H1 (cell line): ENCODE data around the gene TFCP2. TPM values are rescaled to one million over a fixed set of nuclear protein-coding genes. Genes with fewer than 3 reads are reported as not detected.

Experiments used
- CTCF ChIA-PET: fragments of 300-600 bp; sonication (Branson Sonifier 250); formaldehyde crosslinking; loops from one replicate; lab custom pipeline; 2021; ENCODE audit not compliant: partially characterized antibody; lab: Charles Lee
- POLR2A ChIA-PET: fragments of 300-600 bp; sonication (Branson Sonifier 250); formaldehyde crosslinking; loops from one replicate; lab custom pipeline; 2021; ENCODE audit warnings: inconsistent platforms; ENCODE audit not compliant: partially characterized antibody; lab: Charles Lee
- DNase-seq, 2 experiments: peaks; one replicate each; pipeline versions ENCODE4 v3.0.0 to v3.0.0-alpha.2; 2010 to 2022; ENCODE audit warnings: low spot score in 2 of 2, low read depth in 1 of 2, mixed read lengths in 1 of 2
- FAIRE-seq: peaks from 2 replicates; lab custom pipeline; 2011; peaks lifted over from hg19 to GRCh38; lab: Jason Lieb, UNC
- H2AFZ ChIP-seq: 2 replicates; pipeline ENCODE4 v1.8.1; 2012; ENCODE audit warnings: low read length, inconsistent platforms
- H2AK5ac ChIP-seq: 2 replicates; pipeline ENCODE4 v1.6.1; 2013; ENCODE audit warnings: low read depth, low read length
- H2BK120ac ChIP-seq: replicated peaks from 2 replicates; pipeline ENCODE3; 2013; ENCODE audit warnings: low read depth, low read length, inconsistent platforms
- H2BK12ac ChIP-seq: 2 replicates; pipeline ENCODE4 v1.6.1; 2013; ENCODE audit warnings: low read depth, low read length
- H2BK15ac ChIP-seq: 2 replicates; pipeline ENCODE4 v1.6.1; 2013; ENCODE audit warnings: low read length
- H2BK20ac ChIP-seq: 2 replicates; pipeline ENCODE4 v1.6.1; 2013; ENCODE audit warnings: low read length
- H2BK5ac ChIP-seq: 2 replicates; pipeline ENCODE4 v1.6.1; 2013; ENCODE audit warnings: low read depth, low read length
- H3K14ac ChIP-seq: 2 replicates; pipeline ENCODE4 v1.6.1; 2013; ENCODE audit warnings: inconsistent platforms; ENCODE audit not compliant: insufficient read length
- H3K18ac ChIP-seq: 2 replicates; pipeline ENCODE4 v1.6.1; 2013; ENCODE audit warnings: low read length; ENCODE audit errors: extremely low read depth
- H3K23ac ChIP-seq: 2 replicates; pipeline ENCODE4 v1.6.1; 2013; ENCODE audit warnings: inconsistent platforms; ENCODE audit not compliant: insufficient read length
- H3K23me2 ChIP-seq: 2 replicates; pipeline ENCODE4 v1.6.1; 2013; ENCODE audit warnings: low read depth, low read length
- H3K27ac ChIP-seq: 2 replicates; pipeline ENCODE4 v1.6.1; 2011; ENCODE audit warnings: low read depth, low read length, inconsistent platforms
- H3K27me3 ChIP-seq, 4 experiments: replicated peaks in 1 of 4; 1 replicate in 1 of 4; 2 replicates in 3 of 4; pipeline versions ENCODE4 v1.6.1 to v1.8.1; 2011 to 2013; ENCODE audit warnings: low read length in 3 of 4, mild to moderate bottlenecking in 3 of 4, inconsistent platforms in 2 of 4, mixed read lengths in 2 of 4, moderate library complexity in 1 of 4; ENCODE audit not compliant: control insufficient read depth in 3 of 4, insufficient read depth in 3 of 4; ENCODE audit errors: extremely low read depth in 1 of 4
- H3K36me3 ChIP-seq, 4 experiments: 2 replicates each; pipeline versions ENCODE4 v1.6.1 to v1.8.1; 2011 to 2013; ENCODE audit warnings: mild to moderate bottlenecking in 4 of 4, low read length in 3 of 4, moderate library complexity in 2 of 4, control low read depth in 1 of 4, inconsistent platforms in 1 of 4; ENCODE audit not compliant: insufficient read depth in 4 of 4, control insufficient read depth in 2 of 4
- H3K4ac ChIP-seq: replicated peaks from 2 replicates; pipeline ENCODE3; 2013; ENCODE audit warnings: low read length, low read depth, mixed read lengths, inconsistent platforms; ENCODE audit not compliant: insufficient read length
- H3K4me1 ChIP-seq, 4 experiments: replicated peaks in 1 of 4; 1 replicate in 1 of 4; 2 replicates in 3 of 4; pipeline versions ENCODE4 v1.6.1 to v1.8.1; 2011 to 2013; ENCODE audit warnings: low read length in 3 of 4, inconsistent platforms in 2 of 4, mixed read lengths in 1 of 4; ENCODE audit not compliant: insufficient read depth in 4 of 4, control insufficient read depth in 3 of 4
- H3K4me2 ChIP-seq, 2 experiments: 2 replicates each; pipeline versions ENCODE4 v1.6.1 to v1.8.1; 2011 to 2013; ENCODE audit warnings: low read depth in 2 of 2, low read length in 2 of 2, control low read depth in 1 of 2, inconsistent platforms in 1 of 2, mild to moderate bottlenecking in 1 of 2; ENCODE audit not compliant: insufficient read depth in 1 of 2
- H3K4me3 ChIP-seq, 4 experiments: fragments of 200-600, 300-600 bp in 1 of 4; sonication (generic), shearing (Covaris generic), sonication (Bioruptor Twin) in 1 of 4; 2 replicates each; pipeline versions ENCODE4 v1.5.1 to v1.8.1; 2011 to 2016; ENCODE audit warnings: low read length in 4 of 4, low read depth in 3 of 4, control low read depth in 2 of 4, inconsistent platforms in 2 of 4, mild to moderate bottlenecking in 2 of 4, mixed read lengths in 1 of 4, moderate library complexity in 1 of 4; ENCODE audit not compliant: insufficient read depth in 2 of 4; ENCODE audit errors: extremely low read depth in 1 of 4
- H3K56ac ChIP-seq: replicated peaks from 2 replicates; pipeline ENCODE3; 2013; ENCODE audit warnings: low read depth, mild to moderate bottlenecking, mixed read lengths, low read length, inconsistent platforms; ENCODE audit not compliant: insufficient read length
- H3K79me1 ChIP-seq: 2 replicates; pipeline ENCODE4 v1.6.1; 2013; ENCODE audit warnings: low read depth, low read length, control low read depth
- H3K79me2 ChIP-seq, 2 experiments: 2 replicates each; pipeline versions ENCODE4 v1.6.1 to v1.8.1; 2012 to 2013; ENCODE audit warnings: low read length in 2 of 2, mild to moderate bottlenecking in 2 of 2, inconsistent platforms in 1 of 2; ENCODE audit not compliant: insufficient read depth in 2 of 2, control insufficient read depth in 1 of 2
- H3K9ac ChIP-seq, 4 experiments: replicated peaks in 1 of 4; 1 replicate in 1 of 4; 2 replicates in 3 of 4; pipeline versions ENCODE4 v1.6.1 to v1.8.1; 2011 to 2013; ENCODE audit warnings: low read depth in 3 of 4, low read length in 3 of 4, control low read depth in 2 of 4, mild to moderate bottlenecking in 2 of 4, moderate library complexity in 2 of 4, inconsistent platforms in 1 of 4; ENCODE audit errors: extremely low read depth in 1 of 4
- H3K9me3 ChIP-seq, 2 experiments: 2 replicates each; pipeline versions ENCODE4 v1.6.1 to v1.8.1; 2012 to 2013; ENCODE audit warnings: mild to moderate bottlenecking in 2 of 2, moderate library complexity in 2 of 2, control low read depth in 1 of 2, inconsistent platforms in 1 of 2, low read depth in 1 of 2, low read length in 1 of 2, mixed read lengths in 1 of 2; ENCODE audit not compliant: insufficient read depth in 2 of 2
- H4K20me1 ChIP-seq, 2 experiments: replicated peaks in 1 of 2; 2 replicates each; pipeline versions ENCODE3 to v1.8.1; 2011 to 2013; ENCODE audit warnings: inconsistent platforms in 2 of 2, low read length in 2 of 2, mild to moderate bottlenecking in 1 of 2; ENCODE audit not compliant: insufficient read depth in 2 of 2, control insufficient read depth in 1 of 2
- H4K5ac ChIP-seq: 2 replicates; pipeline ENCODE4 v1.6.1; 2013; ENCODE audit warnings: low read length, low read depth, mixed read lengths, inconsistent platforms; ENCODE audit not compliant: insufficient read length
- H4K8ac ChIP-seq: 2 replicates; pipeline ENCODE4 v1.8.0; 2013; ENCODE audit warnings: mild to moderate bottlenecking, moderate library complexity, low read length, inconsistent platforms; ENCODE audit not compliant: insufficient read depth; ENCODE audit errors: extremely low read depth
- H4K91ac ChIP-seq: replicated peaks from 2 replicates; pipeline ENCODE3; 2013; ENCODE audit warnings: low read length, mixed read lengths, inconsistent platforms; ENCODE audit not compliant: insufficient read length
- CHD2 ChIP-seq: IDR thresholded peaks from 2 replicates; pipeline ENCODE4 v1.6.1; 2012; ENCODE audit warnings: low read length, improper control_type of control experiment
- CTBP2 ChIP-seq: IDR thresholded peaks from 2 replicates; pipeline ENCODE4 v1.7.0; 2011; ENCODE audit warnings: borderline replicate concordance, mild to moderate bottlenecking, moderate library complexity, mixed read lengths, low read length; ENCODE audit not compliant: insufficient read depth, insufficient read length
- HDAC6 ChIP-seq: IDR thresholded peaks from one replicate; pipeline ENCODE4 v1.7.1; 2012; ENCODE audit warnings: low read depth, mild to moderate bottlenecking, inconsistent platforms, low read length, moderate library complexity
- RBBP5 ChIP-seq: IDR thresholded peaks from 2 replicates; pipeline ENCODE4 v1.7.1; 2012; ENCODE audit warnings: low read depth, mild to moderate bottlenecking, inconsistent platforms, low read length, moderate library complexity, borderline replicate concordance
- SAP30 ChIP-seq: fragments of 300-600 bp; sonication (generic); IDR thresholded peaks from 2 replicates; pipeline ENCODE4 v1.7.1; 2012; ENCODE audit warnings: low read length, moderate library complexity, mild to moderate bottlenecking, inconsistent platforms; ENCODE audit not compliant: insufficient read depth, insufficient replicate concordance
- SUZ12 ChIP-seq: fragments of 200-600 bp; sonication (generic); IDR thresholded peaks from 2 replicates; pipeline ENCODE4 v1.6.1; 2012; ENCODE audit warnings: mild to moderate bottlenecking, inconsistent platforms, low read length, moderate library complexity, mixed read lengths
- TCF12 ChIP-seq: IDR thresholded peaks from 2 replicates; pipeline ENCODE4 v1.6.1; 2011; ENCODE audit warnings: low read depth, mild to moderate bottlenecking, low read length
- YY1 ChIP-seq: IDR thresholded peaks from 2 replicates; pipeline ENCODE4 v1.6.1; 2011; ENCODE audit warnings: low read depth, mild to moderate bottlenecking, low read length
- WGBS, 2 experiments: shearing (Covaris generic) in 1 of 2; methylation state at CpG; one replicate each; pipeline versions ENCODE4 v1.1.6 to v1.1.7; 2013 to 2015; ENCODE audit warnings: low lambda C conversion rate in 2 of 2, mixed read lengths in 2 of 2, inconsistent platforms in 1 of 2, low coverage in 1 of 2, missing lambda C conversion rate in 1 of 2; ENCODE audit not compliant: insufficient replicate concordance in 2 of 2, insufficient coverage in 1 of 2, insufficient read length in 1 of 2; ENCODE audit errors: extremely low coverage in 1 of 2, missing lambda C conversion rate in 1 of 2; 5-methylcytosine and 5-hydroxymethylcytosine counted together
- polyA plus RNA-seq, 7 experiments: library from polyadenylated mRNA; depleted of rRNA in 3 of 7; stranded (reverse) in 5 of 7; unstranded in 2 of 7; fragments of >200 nt in 5 of 7; fragments of 200-250 nt in 2 of 7; gene quantifications; 1 replicate in 5 of 7; 2 replicates in 1 of 7; 4 replicates in 1 of 7; pipeline versions ENCODE4 v1.2.1 to v1.2.3, GENCODE V29; 2011 to 2013; ENCODE audit warnings: missing spikeins in 2 of 7, mixed read lengths in 2 of 7
- total RNA-seq: library from RNA; stranded (reverse); fragmentation: NEBNext Ultra II Directional; extraction: Animal tissue kit (Norgen Biotek cat#: 25700); gene quantifications from 2 replicates; pipeline ENCODE4 v1.2.1, GENCODE V29; 2021
- TF ChIP-seq, protein P1 (sequence below): IDR thresholded peaks from 2 replicates; pipeline ENCODE4 v1.6.1; 2011; ENCODE audit warnings: low read depth, mild to moderate bottlenecking, low read length; ENCODE audit not compliant: insufficient read depth

TFCP2 gene
- total and polyA plus RNA-seq, 2 of the 8 experiments (the other 6 are each of a cell fraction or from before 2014, with no cell fraction given), result 19.8 to 49.2 TPM

- Histone ChIP-seq H3K4ac (no peak overlapping the region), H2BK120ac (no peak overlapping the region), H3K79me1 (no peaks in the 10 kb centered on the region), H3K36me3 (peaks cover 20 to 76% (median 49%) of the 10 kb centered on the region in 4 experiments), H3K23ac (no peak overlapping the region), H4K5ac (no peak overlapping the region), H2BK15ac (no peak overlapping the region), H2BK12ac (no peak overlapping the region), H3K56ac (no peak overlapping the region), H3K4me1 (no peaks in the 10 kb centered on the region), H3K18ac (no peak overlapping the region), H2BK5ac (no peak overlapping the region), H4K91ac (no peak overlapping the region), H3K79me2 (no peaks in the 10 kb centered on the region), H2BK20ac (no peak overlapping the region), H3K4me3 (no peak overlapping the region), H4K20me1 (peaks cover 2 to 5% of the 10 kb centered on the region in 2 experiments), H3K23me2 (no peaks in the 10 kb centered on the region), H3K27ac (no peak overlapping the region), H4K8ac (no peak overlapping the region), H2AFZ (no peak overlapping the region), H3K14ac (no peak overlapping the region), H3K4me2 (no peak overlapping the region), H3K27me3 (no peaks in the 10 kb centered on the region), H3K9ac (no peak overlapping the region), H2AK5ac (no peak overlapping the region), H3K9me3 (no peaks in the 10 kb centered on the region)
- no peak for TF ChIP-seq HDAC6
- no peak for TF ChIP-seq CHD2
- no peak for TF ChIP-seq YY1
- no peak for TF ChIP-seq RBBP5
- TF ChIP-seq CTBP2, result no peak
- TF ChIP-seq, protein P1, sequence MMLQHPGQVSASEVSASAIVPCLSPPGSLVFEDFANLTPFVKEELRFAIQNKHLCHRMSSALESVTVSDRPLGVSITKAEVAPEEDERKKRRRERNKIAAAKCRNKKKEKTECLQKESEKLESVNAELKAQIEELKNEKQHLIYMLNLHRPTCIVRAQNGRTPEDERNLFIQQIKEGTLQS, result no peak
- no peak for TF ChIP-seq SAP30
- no peak for TF ChIP-seq TCF12
- no peak for TF ChIP-seq SUZ12
- WGBS, 2 experiments, result 94% methylated on average over 4 of the region's 4 CpGs; no CpG with 5 or more reads in 1 of the 2 experiments
- DNase-seq, result no peak
- POLR2A ChIA-PET, result interaction anchor here (0.9 to 1.3 kb wide), 3 partner anchors 15 to 42 kb away, joined by 3 to 5 read pairs (median 3); partner anchors contain the start of gene CSRNP2
- FAIRE-seq, result no peak
- CTCF ChIA-PET, result no interaction called here
These were observed 105.7 kb downstream of the TFCP2 start for GRCh38 chr12:51067229-51067628.
